Immature natural killer cell (primary cell): ENCODE measurements around the gene JPH3. TPM values are rescaled to one million over a fixed set of nuclear protein-coding genes. Genes with fewer than 3 reads are reported as not detected.

Source experiments
- DNase-seq, 3 donors: peaks; one replicate each; pipeline ENCODE4 v3.0.0; 2022; ENCODE audit warnings: mixed read lengths in 1 of 3
- H3K27ac Mint-ChIP-seq, 6 donors: one replicate each; pipeline ENCODE4 v1.8.0; 2020; ENCODE audit warnings: mixed read lengths in 6 of 6, mild to moderate bottlenecking in 5 of 6, inconsistent platforms in 4 of 6, moderate library complexity in 3 of 6
- H3K27me3 Mint-ChIP-seq, 3 donors: one replicate each; pipeline ENCODE4 v1.8.0; 2020 to 2021; ENCODE audit warnings: low read depth in 3 of 3, mild to moderate bottlenecking in 3 of 3, mixed read lengths in 3 of 3, moderate library complexity in 3 of 3, inconsistent platforms in 1 of 3
- H3K36me3 Mint-ChIP-seq, 3 donors: one replicate each; pipeline ENCODE4 v1.8.0; 2020; ENCODE audit warnings: mixed read lengths in 3 of 3, inconsistent platforms in 2 of 3, mild to moderate bottlenecking in 2 of 3
- H3K4me1 Mint-ChIP-seq, 2 donors: one replicate each; pipeline ENCODE4 v1.8.0; 2020; ENCODE audit warnings: inconsistent platforms in 2 of 2, mild to moderate bottlenecking in 2 of 2, mixed read lengths in 2 of 2, moderate library complexity in 1 of 2
- H3K4me3 Mint-ChIP-seq, 5 donors: one replicate each; pipeline ENCODE4 v1.8.0; 2020; ENCODE audit warnings: mild to moderate bottlenecking in 5 of 5, mixed read lengths in 5 of 5, inconsistent platforms in 3 of 5, moderate library complexity in 3 of 5
- H3K9me3 Mint-ChIP-seq, 6 donors: one replicate each; pipeline ENCODE4 v1.8.0; 2020; ENCODE audit warnings: mild to moderate bottlenecking in 6 of 6, mixed read lengths in 6 of 6, inconsistent platforms in 4 of 6, moderate library complexity in 3 of 6
- polyA plus RNA-seq, 3 donors: library from polyadenylated mRNA; unstranded; fragments of 300-500 nt; fragmentation: Illumina TruSeq; gene quantifications; one replicate each; pipeline ENCODE4 v1.2.3, GENCODE V29; 2021

Gene JPH3
- polyA plus RNA-seq, 3 donors from 2014 or later, result not detected

DNA sequence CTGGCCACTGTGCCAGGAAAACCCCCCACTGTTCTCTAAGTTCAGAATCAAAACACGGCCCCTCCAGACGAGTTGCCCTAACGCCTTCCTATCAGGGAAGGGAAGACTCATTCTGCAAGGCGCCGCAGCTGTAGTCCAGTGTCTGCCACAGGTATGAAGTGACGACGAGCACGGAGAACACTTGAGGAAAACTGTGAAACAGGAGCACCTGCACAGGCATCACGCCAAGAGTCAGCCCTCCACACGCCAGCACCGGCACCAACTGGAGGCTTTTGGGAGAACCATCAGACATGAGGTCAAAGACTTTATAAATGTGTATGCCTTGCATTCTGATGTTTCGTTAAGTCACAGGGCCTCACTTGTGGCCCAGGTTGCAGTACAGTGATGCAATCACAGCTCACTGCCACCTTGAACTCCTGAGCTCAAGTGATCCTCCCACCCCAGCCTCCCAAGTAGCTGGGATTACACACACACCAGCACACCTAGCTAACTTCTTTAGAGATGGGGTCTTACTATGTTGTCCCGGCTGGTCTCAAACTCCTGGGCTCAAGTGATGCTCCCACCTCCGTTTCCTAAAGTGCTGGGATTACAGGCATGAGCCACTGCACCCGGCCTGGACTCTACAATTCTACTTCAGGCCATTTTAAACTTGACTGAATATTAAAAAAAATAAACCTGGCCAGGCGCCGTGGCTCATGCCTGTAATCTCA is 140.6 kb downstream of the JPH3 start:
- Mint-ChIP-seq H3K4me1 (peaks cover 29 to 45% of the 10 kb centered on the region in 2 donors), H3K27ac (peak overlapping the region in 3 of 6 donors; percentile 10 to 86 (median 28)), H3K4me3 (no peak overlapping the region), H3K9me3 (no peaks in the 10 kb centered on the region), H3K36me3 (peaks cover 20 to 34% (median 21%) of the 10 kb centered on the region in 3 donors), H3K27me3 (peaks cover 4 to 13% (median 7%) of the 10 kb centered on the region in 3 donors)
- no peak for DNase-seq

DNA sequence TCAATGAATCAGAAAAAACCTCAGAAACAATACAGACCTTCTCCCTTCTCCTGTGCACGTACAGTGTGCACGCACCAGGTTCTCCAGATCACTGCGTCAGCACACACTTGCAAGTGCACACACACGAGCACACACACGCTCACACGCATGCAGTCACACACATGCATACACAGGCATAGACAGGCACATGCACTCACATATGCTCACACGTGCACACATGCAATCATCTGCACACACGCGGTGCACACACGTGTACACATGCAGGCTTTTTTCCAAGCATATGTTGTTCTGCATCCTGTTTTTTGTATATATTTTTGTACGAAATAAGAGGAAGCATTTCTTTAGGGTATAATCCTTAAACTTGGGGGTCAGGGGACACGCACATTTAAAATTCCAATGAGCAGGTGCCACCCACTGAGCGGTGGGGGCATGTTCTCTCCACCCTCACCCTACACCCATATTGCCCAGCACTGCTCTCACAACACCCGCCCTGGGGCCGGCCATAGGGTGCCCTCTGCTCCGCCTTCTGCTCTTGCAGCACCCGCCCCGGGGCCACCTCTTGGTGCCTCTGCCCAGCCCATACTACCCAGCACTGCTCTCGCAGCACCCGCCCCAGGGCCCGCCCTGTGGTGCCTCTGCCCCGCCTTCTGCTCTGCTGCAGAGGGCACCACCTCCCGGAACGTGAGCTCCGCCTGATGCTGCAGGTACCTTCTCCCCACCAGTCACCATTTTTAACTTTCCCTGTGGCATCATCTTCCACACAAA is 142.6 kb downstream of the JPH3 start:
- DNase-seq, result no peak
- Mint-ChIP-seq H3K4me1 (peaks cover 29 to 52% of the 10 kb centered on the region in 2 donors), H3K27me3 (peaks cover 6 to 16% (median 7%) of the 10 kb centered on the region in 3 donors), H3K27ac (peak overlapping the region; percentile 12 to 81 (median 34)), H3K36me3 (peaks cover 27 to 44% (median 28%) of the 10 kb centered on the region in 3 donors), H3K4me3 (no peak overlapping the region), H3K9me3 (no peaks in the 10 kb centered on the region)

- Mint-ChIP-seq H3K4me3 (no peak overlapping the region), H3K27ac (peak overlapping the region in 3 of 6 donors; percentile 8 to 85 (median 19)), H3K36me3 (peaks cover 27 to 51% (median 28%) of the 10 kb centered on the region in 3 donors), H3K9me3 (no peaks in the 10 kb centered on the region), H3K4me1 (peaks cover 27 to 51% of the 10 kb centered on the region in 2 donors), H3K27me3 (peaks cover 7 to 12% (median 8%) of the 10 kb centered on the region in 3 donors)
- no peak for DNase-seq
Measured at GRCh38 chr16:87746178-87746577, 143.9 kb downstream of the JPH3 start.

Other genes with a start within 250 kb of the JPH3 start
- gene FBXO31, start 218.7 kb upstream of the JPH3 start, polyA plus RNA-seq, result 10 to 100 TPM; 13.0 to 24.8 (median 14.9) TPM
- 100 to 1,000 TPM; 175 to 297 (median 190) TPM for gene MAP1LC3B, start 210.2 kb upstream of the JPH3 start, polyA plus RNA-seq
- under 1 TPM in 2 of 3 donors, not detected in 1; 0.17 to 0.48 TPM for gene ZCCHC14, start 109.5 kb upstream of the JPH3 start, polyA plus RNA-seq
- gene KLHDC4, start 163.5 kb downstream of the JPH3 start, polyA plus RNA-seq, result 10 to 100 TPM; 52.0 to 70.0 (median 61.0) TPM